Measurements from ENCODE around the gene BUD13.

Gene BUD13

GRCh38 chr11:116733043-116733755 is 39.6 kb downstream of the BUD13 start (continued):
- TF ChIP-seq ZNF324 (tag by site-specific recombination; IDR thresholded peaks at IDR 0.05) = no peak

DNA sequence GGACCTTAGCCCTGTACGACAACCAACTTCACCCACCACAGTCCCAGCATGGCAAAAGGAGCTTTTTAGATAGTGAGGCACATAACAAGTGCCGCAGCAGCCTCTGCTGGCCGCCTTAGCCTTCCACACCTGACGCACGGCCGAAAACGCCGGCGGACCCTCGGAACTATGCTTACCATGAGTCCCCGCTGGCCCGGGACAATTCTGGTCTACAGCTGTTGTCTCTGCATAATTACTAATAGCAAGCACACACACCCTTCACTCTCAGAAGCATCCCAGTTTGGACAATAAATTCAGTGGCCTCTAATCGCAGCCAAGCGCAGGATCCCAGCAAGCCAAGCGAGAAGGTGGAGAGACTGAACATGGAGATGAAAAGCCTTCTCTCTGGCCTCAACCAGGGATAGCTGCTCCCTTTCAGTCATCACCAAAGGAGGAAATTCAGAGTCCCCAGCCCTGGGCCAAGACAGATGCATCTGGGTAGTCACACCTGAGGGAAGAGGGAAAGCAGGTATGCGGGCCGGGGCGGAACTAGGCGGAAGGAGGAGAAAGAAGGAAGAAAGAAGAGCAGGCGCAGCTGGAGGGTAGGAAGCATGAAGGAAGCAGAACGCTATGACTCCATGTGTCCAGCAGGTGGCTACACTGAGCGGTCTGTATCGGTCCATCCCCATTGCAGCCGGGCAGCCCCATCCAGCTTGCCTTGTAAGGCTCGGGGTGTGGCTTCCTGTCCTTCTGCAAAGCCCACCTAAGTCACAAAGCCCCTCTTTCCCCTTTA is 40.3 kb downstream of the BUD13 start:
- ChIA-PET POLR2A (interaction anchor here (1.2 to 1.3 kb wide), 2 partner anchors 10 to 11 kb away, joined by 3 read pairs; no protein-coding TSS in a partner anchor), CTCF (interaction anchor here (0.5 to 5.4 kb wide), 28 partner anchors 8 to 868 kb away, joined by 3 to 72 read pairs (median 4); no protein-coding TSS in a partner anchor)
- H3K36me3 ChIP-seq (ENCODE audit: control insufficient read depth in 2 of 2, insufficient read depth in 1 of 2, low read length in 2 of 2) = no peaks in the 10 kb centered on the region
- no peak overlapping the region for H3K27ac ChIP-seq (ENCODE audit: extremely low read depth, low read depth, low read length)
- H3K4me1 ChIP-seq (ENCODE audit: control insufficient read depth, insufficient read depth, low read length) = no peaks in the 10 kb centered on the region
- TF ChIP-seq ZNF654 (tag by site-specific recombination; IDR thresholded peaks at IDR 0.05; ENCODE audit: low read depth) (peak; percentile 54), TRIM28 (IDR thresholded peaks at IDR 0.05; ENCODE audit: borderline replicate concordance, low read length) (peak; percentile 38; the same call in 1 of the 2 replicates), GLI2 (tag by site-specific recombination; IDR thresholded peaks at IDR 0.05; ENCODE audit: borderline replicate concordance, low read depth) (no peak)
- TF ChIP-seq, protein P1, sequence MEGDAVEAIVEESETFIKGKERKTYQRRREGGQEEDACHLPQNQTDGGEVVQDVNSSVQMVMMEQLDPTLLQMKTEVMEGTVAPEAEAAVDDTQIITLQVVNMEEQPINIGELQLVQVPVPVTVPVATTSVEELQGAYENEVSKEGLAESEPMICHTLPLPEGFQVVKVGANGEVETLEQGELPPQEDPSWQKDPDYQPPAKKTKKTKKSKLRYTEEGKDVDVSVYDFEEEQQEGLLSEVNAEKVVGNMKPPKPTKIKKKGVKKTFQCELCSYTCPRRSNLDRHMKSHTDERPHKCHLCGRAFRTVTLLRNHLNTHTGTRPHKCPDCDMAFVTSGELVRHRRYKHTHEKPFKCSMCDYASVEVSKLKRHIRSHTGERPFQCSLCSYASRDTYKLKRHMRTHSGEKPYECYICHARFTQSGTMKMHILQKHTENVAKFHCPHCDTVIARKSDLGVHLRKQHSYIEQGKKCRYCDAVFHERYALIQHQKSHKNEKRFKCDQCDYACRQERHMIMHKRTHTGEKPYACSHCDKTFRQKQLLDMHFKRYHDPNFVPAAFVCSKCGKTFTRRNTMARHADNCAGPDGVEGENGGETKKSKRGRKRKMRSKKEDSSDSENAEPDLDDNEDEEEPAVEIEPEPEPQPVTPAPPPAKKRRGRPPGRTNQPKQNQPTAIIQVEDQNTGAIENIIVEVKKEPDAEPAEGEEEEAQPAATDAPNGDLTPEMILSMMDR (tag by site-specific recombination; IDR thresholded peaks at IDR 0.05) = peak; percentile 71
- no peak overlapping the region for H3K4me3 ChIP-seq (ENCODE audit: low read depth, low read length)
- no peaks in the 10 kb centered on the region for H3K9me3 ChIP-seq (ENCODE audit: control insufficient read depth, insufficient read depth, low read depth, low read length)

DNA sequence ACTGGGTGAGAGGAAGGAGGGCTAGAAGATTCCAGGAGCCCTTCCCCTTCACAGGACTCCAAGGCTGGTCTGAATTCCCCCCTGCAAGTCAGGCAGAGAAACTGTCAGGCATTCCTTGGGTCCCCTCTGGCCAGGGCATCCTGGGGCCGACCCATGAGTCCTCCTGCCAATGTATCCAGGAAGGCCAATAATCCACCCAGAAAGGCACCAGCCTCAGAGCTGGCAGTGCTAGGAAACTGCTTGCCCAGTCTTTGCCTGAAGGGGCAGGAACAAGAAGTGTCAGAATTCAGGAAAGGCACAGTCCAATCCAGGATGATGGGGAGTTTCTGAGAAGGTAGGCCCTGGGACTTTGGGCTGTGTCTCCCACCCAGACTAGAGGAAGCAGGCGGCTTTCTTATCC is 41.0 kb downstream of the BUD13 start:
- Histone ChIP-seq H3K4me3 (ENCODE audit: low read depth, low read length) (no peak overlapping the region), H3K4me1 (ENCODE audit: control insufficient read depth, insufficient read depth, low read length) (no peaks in the 10 kb centered on the region), H3K36me3 (ENCODE audit: control insufficient read depth in 2 of 2, insufficient read depth in 1 of 2, low read length in 2 of 2) (no peaks in the 10 kb centered on the region), H3K27ac (ENCODE audit: extremely low read depth, low read depth, low read length) (no peak overlapping the region), H3K9me3 (ENCODE audit: control insufficient read depth, insufficient read depth, low read depth, low read length) (no peaks in the 10 kb centered on the region)
- CTCF ChIA-PET = interaction anchor here (0.5 to 5.4 kb wide), 17 partner anchors 9 to 867 kb away, joined by 3 to 72 read pairs (median 4); no protein-coding TSS in a partner anchor
- no peak for TF ChIP-seq ZBTB48 (tag by site-specific recombination; IDR thresholded peaks at IDR 0.05)
- TF ChIP-seq GLIS1 (tag by site-specific recombination; IDR thresholded peaks at IDR 0.05) = no peak
- TF ChIP-seq ZNF140 (tag by site-specific recombination; IDR thresholded peaks at IDR 0.05) = no peak
- TF ChIP-seq GLI4 (tag by site-specific recombination; IDR thresholded peaks at IDR 0.05) = no peak
- TF ChIP-seq, protein P2, sequence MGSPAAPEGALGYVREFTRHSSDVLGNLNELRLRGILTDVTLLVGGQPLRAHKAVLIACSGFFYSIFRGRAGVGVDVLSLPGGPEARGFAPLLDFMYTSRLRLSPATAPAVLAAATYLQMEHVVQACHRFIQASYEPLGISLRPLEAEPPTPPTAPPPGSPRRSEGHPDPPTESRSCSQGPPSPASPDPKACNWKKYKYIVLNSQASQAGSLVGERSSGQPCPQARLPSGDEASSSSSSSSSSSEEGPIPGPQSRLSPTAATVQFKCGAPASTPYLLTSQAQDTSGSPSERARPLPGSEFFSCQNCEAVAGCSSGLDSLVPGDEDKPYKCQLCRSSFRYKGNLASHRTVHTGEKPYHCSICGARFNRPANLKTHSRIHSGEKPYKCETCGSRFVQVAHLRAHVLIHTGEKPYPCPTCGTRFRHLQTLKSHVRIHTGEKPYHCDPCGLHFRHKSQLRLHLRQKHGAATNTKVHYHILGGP (tag by site-specific recombination; IDR thresholded peaks at IDR 0.05) = no peak
- no peak for TF ChIP-seq ZNF175 (tag by site-specific recombination; IDR thresholded peaks at IDR 0.05)
- no peak for TF ChIP-seq ZNF837 (tag by site-specific recombination; IDR thresholded peaks at IDR 0.05)
- no peak for TF ChIP-seq ZNF10 (tag by site-specific recombination; IDR thresholded peaks at IDR 0.05)
- no peak for TF ChIP-seq KLF1 (tag by site-specific recombination; IDR thresholded peaks at IDR 0.05)
- TF ChIP-seq, protein P1 (tag by site-specific recombination; IDR thresholded peaks at IDR 0.05) = no peak
- no peak for TF ChIP-seq PRDM1 (tag by site-specific recombination; IDR thresholded peaks at IDR 0.05)
- no peak for TF ChIP-seq ZNF311 (tag by site-specific recombination; IDR thresholded peaks at IDR 0.05; ENCODE audit: borderline replicate concordance)
- no peak for TF ChIP-seq BCL11B (tag by site-specific recombination; IDR thresholded peaks at IDR 0.05; ENCODE audit: low read depth)
- POLR2A ChIA-PET = interaction anchor here (1.3 kb wide), 1 partner anchor 9 kb away, joined by 3 read pairs; no protein-coding TSS in a partner anchor
